GM18502 (cell line): ENCODE measurements around the gene INSC.
"Not testable (repeated sequence)": the region's sequence is repeated elsewhere in the genome, so short reads cannot be mapped to it uniquely, and the experiment has no call there.

Source experiments
- ATAC-seq: cut with Tn5 transposase; IDR thresholded peaks from one replicate; pipeline ENCODE4 v1.9.1; 2021; ENCODE audit warnings: mild to moderate bottlenecking; ENCODE audit not compliant: unreplicated experiment, poor library complexity

Gene INSC, protein sequence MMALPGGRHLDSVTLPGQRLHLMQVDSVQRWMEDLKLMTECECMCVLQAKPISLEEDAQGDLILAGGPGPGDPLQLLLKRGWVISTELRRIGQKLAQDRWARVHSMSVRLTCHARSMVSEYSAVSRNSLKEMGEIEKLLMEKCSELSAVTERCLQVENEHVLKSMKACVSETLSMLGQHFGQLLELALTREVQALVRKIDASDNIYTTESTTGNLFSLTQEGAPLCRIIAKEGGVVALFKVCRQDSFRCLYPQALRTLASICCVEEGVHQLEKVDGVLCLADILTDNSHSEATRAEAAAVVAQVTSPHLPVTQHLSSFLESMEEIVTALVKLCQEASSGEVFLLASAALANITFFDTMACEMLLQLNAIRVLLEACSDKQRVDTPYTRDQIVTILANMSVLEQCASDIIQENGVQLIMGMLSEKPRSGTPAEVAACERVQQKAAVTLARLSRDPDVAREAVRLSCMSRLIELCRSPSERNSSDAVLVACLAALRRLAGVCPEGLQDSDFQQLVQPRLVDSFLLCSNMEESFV

DNA sequence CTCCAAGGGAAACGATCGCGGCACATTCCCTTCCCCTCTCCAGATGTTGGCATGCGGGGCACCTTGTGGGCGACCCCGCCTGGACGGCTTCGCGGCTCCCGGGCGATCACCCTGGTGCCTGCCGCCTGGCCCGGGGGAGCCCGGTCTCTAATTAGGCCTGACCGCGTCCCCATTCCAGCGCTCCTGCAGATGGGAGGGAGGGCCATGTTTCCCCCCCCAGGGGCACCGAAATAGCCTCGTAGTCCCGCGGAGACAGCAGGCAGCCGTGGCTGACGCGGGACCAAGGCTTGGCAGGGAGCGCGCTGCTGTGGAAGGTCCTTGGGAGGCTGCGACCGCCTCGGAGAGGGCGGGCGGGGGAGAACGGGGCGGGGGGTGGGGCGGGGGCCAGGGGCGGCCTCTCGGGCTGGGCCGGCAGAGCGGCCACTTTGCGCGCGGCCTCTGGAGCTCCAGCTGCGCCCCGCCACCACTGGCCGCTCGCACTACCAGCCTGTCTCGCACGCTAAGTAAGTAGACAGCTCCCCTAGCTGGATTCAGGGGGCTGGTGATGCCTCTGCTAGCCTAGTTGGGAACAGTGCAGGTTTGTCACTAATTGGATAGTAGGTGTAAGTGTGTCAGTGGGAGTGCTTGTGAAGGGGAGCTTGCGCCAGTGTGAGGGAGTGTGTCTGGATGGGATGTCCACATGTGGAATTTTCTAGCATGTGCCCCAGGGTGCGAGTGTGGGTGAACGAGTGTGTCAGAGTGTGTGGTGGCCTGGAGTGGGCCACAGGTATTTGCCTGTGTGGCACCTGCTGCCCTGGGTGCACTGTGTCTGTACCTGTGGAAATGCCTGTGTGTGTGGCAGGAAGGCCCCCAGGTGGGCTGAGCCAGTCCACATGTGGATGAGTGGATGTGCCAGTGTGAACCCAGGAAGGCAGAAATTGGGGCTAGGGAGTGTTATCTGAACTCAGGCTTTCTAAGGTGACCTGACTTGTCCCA lies at the start of gene INSC:
Gene INSC (plus strand): TSS at position 423 of the 975 bp plus-strand sequence. CDS start 34,252 bp downstream, outside the sequence.
- ATAC-seq, result no peak

DNA sequence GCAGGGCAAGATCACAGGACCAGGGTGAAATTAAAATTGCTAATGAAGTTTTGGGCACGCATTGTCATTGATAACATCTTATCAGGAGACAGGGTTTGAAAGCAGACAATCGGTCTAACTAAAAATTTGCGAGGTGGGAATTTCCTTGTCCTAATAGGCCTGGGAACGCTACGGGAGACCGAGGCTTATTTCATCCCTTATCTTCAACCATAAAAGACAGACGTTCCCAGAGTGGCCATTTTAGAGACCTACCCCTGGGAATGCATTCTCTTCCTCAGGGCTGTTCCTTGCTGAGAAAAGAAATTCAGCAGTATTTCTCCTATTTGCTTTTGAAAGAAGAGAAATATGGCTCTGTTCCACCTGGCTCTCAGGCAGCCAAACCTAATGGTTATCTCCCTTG lies 45.0 kb upstream of the INSC start:
- ATAC-seq, result not testable (repeated sequence)

DNA sequence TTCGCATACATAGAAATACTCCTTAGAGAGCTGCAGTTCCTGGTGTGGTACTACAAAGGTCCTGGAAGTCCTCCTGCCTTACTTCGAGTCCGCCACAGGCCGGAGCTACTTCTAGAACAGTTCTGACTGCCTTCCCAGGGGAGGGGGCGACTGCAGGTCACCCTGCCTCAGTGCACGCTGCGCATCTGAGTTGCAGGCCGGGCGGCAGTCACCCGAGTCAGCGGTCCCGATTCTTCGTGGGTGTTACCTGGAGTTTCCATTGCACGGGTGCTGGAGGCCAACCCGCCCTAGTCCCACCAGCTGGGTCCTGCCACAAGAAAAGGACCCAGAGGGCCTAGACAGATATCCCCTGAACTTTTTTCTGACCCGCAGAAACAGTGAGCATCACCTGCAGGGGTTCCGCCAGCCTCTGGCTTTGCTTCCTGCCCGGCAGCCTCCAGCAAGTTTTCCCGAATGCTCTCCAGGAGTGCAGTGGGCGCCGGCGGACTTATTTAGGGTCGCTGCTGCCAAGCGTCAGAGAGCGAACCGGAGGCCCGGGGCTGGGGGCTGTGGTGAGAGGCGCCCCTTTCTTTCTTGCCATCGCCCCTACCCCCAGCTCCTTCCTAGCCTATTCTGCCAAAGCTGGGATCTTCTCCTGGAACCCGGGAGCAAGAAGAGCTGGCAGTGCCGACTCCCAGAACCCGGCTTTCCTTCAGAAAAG lies 43.0 kb upstream of the INSC start:
- ATAC-seq, result no peak

DNA sequence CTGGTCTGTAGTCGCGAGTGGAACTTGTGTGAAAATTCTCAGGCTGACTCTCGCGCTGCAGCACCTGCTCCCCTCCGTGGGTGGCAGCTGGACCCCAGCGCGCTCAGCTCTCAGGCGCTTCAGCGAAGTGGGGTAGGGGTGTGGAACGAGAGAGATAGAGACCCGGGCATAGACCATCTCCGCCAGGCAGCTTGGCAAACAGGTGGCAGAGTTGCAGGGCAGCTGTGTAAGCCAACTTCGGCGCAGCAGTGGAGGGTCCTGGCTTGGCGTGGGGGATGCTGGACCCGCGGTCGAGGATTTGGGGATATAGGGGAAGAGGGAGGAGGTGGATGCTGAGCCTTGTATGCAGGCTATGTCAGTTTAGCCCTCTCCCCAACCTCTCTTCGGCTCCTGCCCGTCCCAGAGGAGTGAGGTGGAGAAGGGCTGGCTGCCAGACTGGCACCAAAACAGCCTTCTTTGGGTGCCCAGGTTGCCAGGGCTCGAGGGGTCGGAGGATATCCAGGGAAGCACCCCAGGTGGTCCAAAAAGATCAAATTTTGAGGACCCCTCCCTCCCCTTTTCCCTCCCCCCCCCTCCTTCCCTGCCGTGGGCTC lies 42.1 kb upstream of the INSC start:
- no peak for ATAC-seq

DNA sequence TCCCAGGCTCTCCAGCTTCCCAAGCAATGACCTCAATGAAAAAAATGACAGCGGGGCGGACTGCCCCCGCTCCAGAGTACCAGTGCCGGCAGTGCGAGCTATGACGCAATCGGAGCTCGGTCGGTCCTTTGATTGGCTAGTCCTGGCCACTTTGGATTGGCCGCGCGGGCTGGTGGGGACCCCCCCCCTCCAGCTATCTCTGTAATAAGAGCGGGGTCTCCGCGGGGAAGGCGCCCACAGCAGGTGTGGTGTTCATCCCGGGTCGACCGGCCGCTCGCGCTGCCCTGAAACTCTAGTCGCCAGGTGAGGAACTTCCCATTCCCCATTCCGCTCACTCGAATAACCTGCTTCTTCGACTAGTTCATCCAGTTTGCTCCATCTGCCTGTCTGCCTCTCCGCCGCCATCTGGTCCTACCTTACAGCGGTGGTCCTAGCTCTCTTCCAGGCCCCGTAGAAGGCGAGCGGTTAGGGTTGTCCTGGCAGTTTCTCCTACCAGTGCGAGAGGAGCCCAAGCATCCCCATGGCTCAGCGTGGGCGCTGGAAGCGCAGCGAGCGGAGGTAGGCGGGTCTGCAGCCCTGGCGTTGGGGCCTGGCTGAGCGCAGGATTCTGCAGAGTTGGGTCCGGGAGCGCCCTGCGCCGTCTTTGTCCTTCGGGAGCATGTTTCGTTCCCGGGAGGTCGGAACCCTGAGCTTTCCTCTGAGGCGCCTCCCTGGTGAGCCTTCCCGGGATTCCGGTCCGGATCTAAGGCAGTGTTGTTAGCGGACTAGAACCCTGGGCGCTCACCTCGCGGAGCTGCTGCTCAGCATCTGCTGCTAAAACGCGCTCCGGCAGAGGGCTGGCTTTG lies 41.1 kb upstream of the INSC start, which contains the start of gene CALCB:
Gene CALCB (plus strand): TSS at position 233 of the 845 bp plus-strand sequence. CDS start 1,126 bp downstream, outside the sequence.
- ATAC-seq, result no peak

DNA sequence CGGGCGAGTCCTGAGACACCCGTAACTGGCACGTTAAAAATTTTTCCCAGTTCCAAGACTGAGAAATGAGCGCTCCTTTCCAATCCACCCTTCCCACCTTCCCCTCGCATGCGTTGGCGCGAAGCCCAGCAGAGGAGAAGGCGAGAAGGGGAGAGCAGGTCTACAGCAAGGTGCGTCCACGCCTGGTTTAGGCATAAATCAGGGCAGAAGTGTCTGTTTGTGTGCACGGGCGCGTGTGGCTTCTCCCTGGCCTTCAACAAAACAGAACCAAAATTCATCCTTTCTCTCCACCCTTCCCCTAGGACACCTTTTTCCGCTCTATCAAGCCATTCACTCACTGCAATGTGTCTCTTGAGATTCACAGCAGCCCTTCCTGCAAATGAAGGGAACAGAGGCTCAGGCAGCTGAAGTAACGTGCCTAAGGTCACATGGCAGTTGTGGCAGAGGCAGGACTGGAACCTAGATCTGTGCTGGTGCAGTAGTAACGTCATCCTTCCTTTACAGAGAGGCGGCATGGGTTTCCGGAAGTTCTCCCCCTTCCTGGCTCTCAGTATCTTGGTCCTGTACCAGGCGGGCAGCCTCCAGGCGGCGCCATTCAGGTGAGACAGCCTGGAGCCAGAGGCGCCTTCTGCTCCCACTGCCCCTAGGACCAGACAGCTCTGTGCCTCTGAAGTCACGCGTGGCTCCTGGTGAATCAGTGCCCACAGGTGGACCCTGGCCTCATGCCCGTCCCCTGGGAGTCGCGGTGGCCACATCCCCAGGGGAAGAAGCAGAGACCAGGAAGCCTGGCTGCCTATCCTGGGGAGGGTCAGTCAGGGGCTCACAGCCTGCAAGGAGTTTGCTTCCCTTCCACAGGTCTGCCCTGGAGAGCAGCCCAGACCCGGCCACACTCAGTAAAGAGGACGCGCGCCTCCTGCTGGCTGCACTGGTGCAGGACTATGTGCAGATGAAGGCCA lies 40.2 kb upstream of the INSC start:
- ATAC-seq, result peak; percentile 95

DNA sequence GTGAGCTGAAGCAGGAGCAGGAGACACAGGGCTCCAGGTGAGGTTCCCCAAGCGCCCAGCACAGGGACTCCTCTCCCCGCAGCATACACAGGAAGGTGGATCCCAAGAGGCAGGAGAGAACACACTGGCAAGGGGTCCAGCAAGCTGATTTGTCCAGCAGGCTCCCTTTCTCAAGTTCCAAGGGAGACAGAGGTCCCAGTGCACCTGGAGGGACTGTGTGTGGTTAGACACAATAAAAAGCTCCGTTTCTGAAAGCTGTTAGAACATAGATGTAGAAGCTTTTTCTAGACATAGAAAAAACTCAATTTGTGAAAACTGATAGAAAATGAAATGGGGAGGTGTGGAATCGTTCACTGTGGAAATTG lies 39.6 kb upstream of the INSC start:
- no peak for ATAC-seq

DNA sequence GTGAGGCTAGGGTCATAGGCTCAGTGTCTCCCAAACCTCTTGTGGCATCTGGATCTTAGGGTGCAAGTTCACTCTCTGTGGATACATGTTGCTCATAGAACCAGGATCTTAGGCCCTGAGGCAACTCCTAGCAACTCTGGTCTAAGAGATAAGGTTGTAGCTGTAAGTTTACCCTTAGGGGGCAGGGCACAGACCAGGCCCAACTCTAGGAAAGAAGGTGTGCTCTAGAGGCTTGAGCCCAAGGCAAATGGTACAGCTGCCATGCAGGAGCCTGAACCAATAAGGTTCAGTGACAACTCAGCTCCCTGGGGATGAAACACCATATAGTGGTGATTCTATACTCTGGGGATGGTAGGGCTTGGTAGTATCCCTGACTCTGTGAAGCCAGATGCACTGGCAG lies 23.5 kb upstream of the INSC start:
- no peak for ATAC-seq

DNA sequence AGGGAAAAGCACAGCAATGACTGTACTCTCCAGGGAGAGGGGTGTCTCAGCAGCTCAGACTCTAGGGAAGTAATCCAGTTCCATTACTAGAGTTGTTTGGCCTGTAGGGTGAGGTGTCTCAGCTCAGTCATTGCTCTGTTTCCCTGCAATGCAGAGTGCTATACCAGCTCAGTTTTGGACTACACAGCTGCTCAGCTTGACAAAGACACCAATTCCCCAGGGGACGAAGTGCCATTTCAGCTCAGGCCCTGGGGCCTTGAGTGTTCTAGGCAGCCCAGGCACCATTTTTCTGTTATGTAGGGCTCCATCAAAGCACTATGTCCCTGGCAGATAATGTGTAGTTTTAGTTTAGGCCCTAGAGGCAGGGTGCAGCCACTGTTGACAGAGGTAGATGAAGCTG lies 23.1 kb upstream of the INSC start:
- ATAC-seq, result no peak

DNA sequence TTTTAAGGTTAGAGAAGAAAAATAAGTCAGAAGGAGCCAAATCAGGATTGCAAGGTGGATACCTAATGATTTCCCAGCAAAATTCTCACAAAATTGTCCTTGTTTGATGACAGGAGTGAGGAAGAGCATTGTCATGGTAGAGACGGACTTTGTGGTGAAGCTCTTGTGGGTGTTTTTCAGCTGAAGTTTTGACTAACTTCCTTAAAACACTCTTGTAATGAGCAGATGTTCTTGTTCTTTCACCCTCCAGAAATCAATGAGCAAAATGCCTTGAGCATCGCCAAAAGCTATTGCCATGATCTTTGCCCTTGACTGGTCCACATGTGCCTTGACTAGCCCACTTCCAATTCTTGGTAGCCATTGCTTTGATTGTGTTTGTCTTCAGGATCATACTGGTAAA lies 21.3 kb upstream of the INSC start:
- peak; percentile 84 for ATAC-seq

DNA sequence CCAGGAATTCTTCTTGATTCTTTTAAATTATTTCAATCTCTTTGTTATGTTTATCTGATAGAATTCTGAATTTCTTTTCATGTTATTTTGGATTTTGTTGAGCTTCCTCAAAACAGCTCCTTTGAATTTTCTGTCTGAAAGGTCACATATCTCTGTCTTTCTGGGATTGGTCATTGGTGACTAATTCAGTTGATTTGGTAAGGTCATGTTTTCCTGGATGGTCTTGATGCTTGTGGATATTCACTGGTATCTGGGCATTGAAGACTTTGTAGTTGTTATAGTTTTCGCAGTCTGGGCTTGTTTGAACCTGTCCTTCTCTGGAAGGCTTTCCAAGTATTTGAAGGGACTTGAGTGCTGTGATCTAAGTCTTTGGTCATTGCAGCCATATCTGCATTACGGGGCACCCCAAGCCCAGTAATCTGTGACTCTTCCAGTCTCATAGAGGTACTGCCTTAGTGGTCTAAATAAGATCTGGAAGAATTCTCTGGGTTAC lies 18.9 kb upstream of the INSC start:
- no peak for ATAC-seq

DNA sequence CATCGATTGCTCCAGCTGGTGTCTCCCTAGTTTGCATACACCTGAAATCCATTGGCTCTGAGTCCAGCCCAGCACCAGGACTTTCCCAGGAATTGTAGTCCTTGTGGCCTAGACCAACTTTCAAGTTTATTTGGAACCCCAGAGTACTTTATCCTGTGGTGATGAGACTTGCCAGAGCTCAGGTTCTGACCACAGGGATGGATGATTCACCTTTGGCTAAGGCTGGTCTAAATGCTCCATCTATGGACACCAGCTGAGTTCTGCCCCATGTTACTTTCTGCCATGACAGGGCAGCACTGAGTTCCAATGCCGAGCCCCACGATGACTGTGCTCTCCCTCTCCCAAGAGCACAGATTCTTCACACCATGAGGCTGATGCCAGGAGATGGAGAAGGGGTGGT lies 17.3 kb upstream of the INSC start:
- no peak for ATAC-seq

DNA sequence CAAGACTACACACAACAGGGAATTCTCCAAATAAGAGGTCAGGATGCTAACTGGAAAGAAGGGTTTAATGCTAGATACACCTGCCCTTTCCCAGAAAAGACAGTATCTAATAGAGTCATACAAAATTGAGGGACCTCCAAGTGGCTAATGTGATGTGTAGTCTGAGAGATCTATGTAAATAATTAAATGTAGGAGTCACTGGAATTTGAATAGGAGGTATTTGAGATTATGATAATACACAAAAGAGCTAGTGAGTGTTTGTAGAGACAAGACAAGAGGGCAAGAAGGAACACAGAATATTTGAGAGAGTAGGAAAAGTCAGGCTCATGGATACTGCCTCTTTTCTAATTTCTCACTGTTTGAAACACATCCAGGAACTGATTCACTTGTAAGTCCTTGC lies 15.5 kb upstream of the INSC start:
- no peak for ATAC-seq

DNA sequence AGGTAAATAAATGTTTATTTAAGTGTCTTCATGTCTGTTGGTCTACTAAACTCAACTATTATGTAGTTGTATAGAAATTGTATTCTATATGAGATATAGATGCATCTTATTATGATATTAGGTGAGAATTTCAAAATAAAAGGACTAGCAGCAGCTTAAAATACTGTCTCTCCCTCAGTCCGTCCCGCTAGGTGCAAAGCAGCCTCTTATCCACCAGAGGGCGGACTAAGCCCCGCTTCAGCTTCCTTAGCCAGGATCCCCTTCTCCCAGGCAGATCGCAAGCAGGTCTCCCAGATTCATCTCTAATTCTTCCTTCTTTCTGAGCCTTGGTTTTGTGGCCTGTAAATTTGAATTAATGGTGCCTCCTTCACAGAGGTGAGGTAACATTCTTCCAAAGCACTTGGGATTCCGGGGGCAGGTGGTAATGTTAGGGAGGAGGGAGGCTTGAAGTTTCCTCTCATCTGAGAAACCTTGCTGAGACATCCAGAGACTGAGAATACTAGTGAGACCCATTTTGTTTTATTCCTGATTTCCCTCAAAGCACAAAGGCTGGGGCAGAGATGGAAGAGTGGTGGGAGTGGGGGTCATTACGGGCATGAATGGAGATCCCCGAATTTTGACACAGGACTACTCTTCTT lies 13.5 kb upstream of the INSC start:
- ATAC-seq, result peak; percentile 84

DNA sequence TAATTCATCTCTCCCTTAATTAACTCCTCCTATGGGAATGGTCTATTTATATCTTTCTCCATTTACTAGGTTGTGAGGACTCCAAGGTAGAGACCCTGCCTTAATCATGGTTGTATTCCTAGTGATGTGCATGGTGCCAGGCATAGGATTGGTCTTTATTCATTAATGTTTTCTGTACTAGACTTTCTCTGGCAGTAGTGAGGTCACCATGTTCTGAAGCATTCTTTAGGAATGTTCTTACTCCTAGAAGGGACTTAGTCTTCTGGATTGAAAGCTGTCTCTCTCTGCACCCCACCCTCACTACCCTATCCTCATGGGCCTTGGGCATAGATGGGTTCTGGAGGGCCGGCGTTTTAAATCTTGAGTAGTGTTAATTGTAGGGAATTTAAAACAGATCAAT lies 10.6 kb upstream of the INSC start:
- ATAC-seq, result no peak

DNA sequence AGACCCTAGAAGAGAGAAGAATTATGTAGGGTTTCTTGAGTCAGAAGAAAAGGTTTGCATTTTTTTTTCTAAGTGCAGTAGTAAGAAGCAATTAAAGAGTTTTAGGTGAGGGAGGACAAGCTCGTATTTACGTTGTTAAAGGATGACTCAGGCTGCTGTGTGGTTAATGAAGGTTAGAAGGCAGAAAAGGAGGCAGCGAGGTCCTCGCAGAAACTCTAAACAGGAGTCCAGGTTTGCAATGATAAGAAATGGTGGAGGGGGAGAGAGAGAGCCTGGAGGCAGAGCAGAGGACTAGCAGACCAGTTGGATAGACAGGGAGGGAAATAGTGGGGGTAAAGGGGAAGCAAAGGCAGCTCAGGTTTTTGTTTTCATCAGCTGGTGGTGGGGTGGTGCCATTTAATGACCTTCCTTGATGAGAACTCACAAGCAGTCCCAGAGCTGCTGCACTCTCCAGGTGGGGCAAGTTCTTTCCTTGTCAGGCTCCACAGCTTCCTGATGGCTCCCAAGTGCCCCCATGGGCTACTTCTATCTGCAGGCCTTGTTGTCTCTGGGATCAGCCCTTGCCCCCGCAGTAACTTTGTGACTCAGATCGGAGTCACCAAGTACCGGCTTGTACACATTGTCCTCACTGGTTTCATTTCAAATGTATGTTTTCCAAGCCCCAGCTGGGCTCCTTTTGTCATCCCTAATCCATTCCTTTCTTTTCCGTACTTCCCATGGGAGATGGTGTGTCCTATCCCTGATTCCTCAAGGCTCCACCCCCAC lies 8.3 kb upstream of the INSC start:
- ATAC-seq, result no peak
